H1 (cell line): Measurements from ENCODE around the gene SPAG8. TPM values are rescaled to one million over a fixed set of nuclear protein-coding genes. Genes with fewer than 3 reads are reported as not detected.

ENCODE experiments used
- CTCF ChIA-PET: fragments of 300-600 bp; sonication (Branson Sonifier 250); formaldehyde crosslinking; loops from one replicate; lab custom pipeline; 2021; ENCODE audit not compliant: partially characterized antibody; lab: Charles Lee
- POLR2A ChIA-PET: fragments of 300-600 bp; sonication (Branson Sonifier 250); formaldehyde crosslinking; loops from one replicate; lab custom pipeline; 2021; ENCODE audit warnings: inconsistent platforms; ENCODE audit not compliant: partially characterized antibody; lab: Charles Lee
- DNase-seq, 2 experiments: peaks; one replicate each; pipeline versions ENCODE4 v3.0.0 to v3.0.0-alpha.2; 2010 to 2022; ENCODE audit warnings: low spot score in 2 of 2, low read depth in 1 of 2, mixed read lengths in 1 of 2
- FAIRE-seq: peaks from 2 replicates; lab custom pipeline; 2011; peaks lifted over from hg19 to GRCh38; lab: Jason Lieb, UNC
- H2AFZ ChIP-seq: 2 replicates; pipeline ENCODE4 v1.8.1; 2012; ENCODE audit warnings: low read length, inconsistent platforms
- H2AK5ac ChIP-seq: 2 replicates; pipeline ENCODE4 v1.6.1; 2013; ENCODE audit warnings: low read depth, low read length
- H2BK120ac ChIP-seq: replicated peaks from 2 replicates; pipeline ENCODE3; 2013; ENCODE audit warnings: low read depth, low read length, inconsistent platforms
- H2BK12ac ChIP-seq: 2 replicates; pipeline ENCODE4 v1.6.1; 2013; ENCODE audit warnings: low read depth, low read length
- H2BK15ac ChIP-seq: 2 replicates; pipeline ENCODE4 v1.6.1; 2013; ENCODE audit warnings: low read length
- H2BK20ac ChIP-seq: 2 replicates; pipeline ENCODE4 v1.6.1; 2013; ENCODE audit warnings: low read length
- H2BK5ac ChIP-seq: 2 replicates; pipeline ENCODE4 v1.6.1; 2013; ENCODE audit warnings: low read depth, low read length
- H3K14ac ChIP-seq: 2 replicates; pipeline ENCODE4 v1.6.1; 2013; ENCODE audit warnings: inconsistent platforms; ENCODE audit not compliant: insufficient read length
- H3K18ac ChIP-seq: 2 replicates; pipeline ENCODE4 v1.6.1; 2013; ENCODE audit warnings: low read length; ENCODE audit errors: extremely low read depth
- H3K23ac ChIP-seq: 2 replicates; pipeline ENCODE4 v1.6.1; 2013; ENCODE audit warnings: inconsistent platforms; ENCODE audit not compliant: insufficient read length
- H3K23me2 ChIP-seq: 2 replicates; pipeline ENCODE4 v1.6.1; 2013; ENCODE audit warnings: low read depth, low read length
- H3K27ac ChIP-seq: 2 replicates; pipeline ENCODE4 v1.6.1; 2011; ENCODE audit warnings: low read depth, low read length, inconsistent platforms
- H3K27me3 ChIP-seq, 4 experiments: replicated peaks in 1 of 4; 1 replicate in 1 of 4; 2 replicates in 3 of 4; pipeline versions ENCODE4 v1.6.1 to v1.8.1; 2011 to 2013; ENCODE audit warnings: low read length in 3 of 4, mild to moderate bottlenecking in 3 of 4, inconsistent platforms in 2 of 4, mixed read lengths in 2 of 4, moderate library complexity in 1 of 4; ENCODE audit not compliant: control insufficient read depth in 3 of 4, insufficient read depth in 3 of 4; ENCODE audit errors: extremely low read depth in 1 of 4
- H3K36me3 ChIP-seq, 4 experiments: 2 replicates each; pipeline versions ENCODE4 v1.6.1 to v1.8.1; 2011 to 2013; ENCODE audit warnings: mild to moderate bottlenecking in 4 of 4, low read length in 3 of 4, moderate library complexity in 2 of 4, control low read depth in 1 of 4, inconsistent platforms in 1 of 4; ENCODE audit not compliant: insufficient read depth in 4 of 4, control insufficient read depth in 2 of 4
- H3K4ac ChIP-seq: replicated peaks from 2 replicates; pipeline ENCODE3; 2013; ENCODE audit warnings: low read length, low read depth, mixed read lengths, inconsistent platforms; ENCODE audit not compliant: insufficient read length
- H3K4me1 ChIP-seq, 4 experiments: replicated peaks in 1 of 4; 1 replicate in 1 of 4; 2 replicates in 3 of 4; pipeline versions ENCODE4 v1.6.1 to v1.8.1; 2011 to 2013; ENCODE audit warnings: low read length in 3 of 4, inconsistent platforms in 2 of 4, mixed read lengths in 1 of 4; ENCODE audit not compliant: insufficient read depth in 4 of 4, control insufficient read depth in 3 of 4
- H3K4me2 ChIP-seq, 2 experiments: 2 replicates each; pipeline versions ENCODE4 v1.6.1 to v1.8.1; 2011 to 2013; ENCODE audit warnings: low read depth in 2 of 2, low read length in 2 of 2, control low read depth in 1 of 2, inconsistent platforms in 1 of 2, mild to moderate bottlenecking in 1 of 2; ENCODE audit not compliant: insufficient read depth in 1 of 2
- H3K4me3 ChIP-seq, 4 experiments: fragments of 200-600, 300-600 bp in 1 of 4; sonication (generic), shearing (Covaris generic), sonication (Bioruptor Twin) in 1 of 4; 2 replicates each; pipeline versions ENCODE4 v1.5.1 to v1.8.1; 2011 to 2016; ENCODE audit warnings: low read length in 4 of 4, low read depth in 3 of 4, control low read depth in 2 of 4, inconsistent platforms in 2 of 4, mild to moderate bottlenecking in 2 of 4, mixed read lengths in 1 of 4, moderate library complexity in 1 of 4; ENCODE audit not compliant: insufficient read depth in 2 of 4; ENCODE audit errors: extremely low read depth in 1 of 4
- H3K56ac ChIP-seq: replicated peaks from 2 replicates; pipeline ENCODE3; 2013; ENCODE audit warnings: low read depth, mild to moderate bottlenecking, mixed read lengths, low read length, inconsistent platforms; ENCODE audit not compliant: insufficient read length
- H3K79me1 ChIP-seq: 2 replicates; pipeline ENCODE4 v1.6.1; 2013; ENCODE audit warnings: low read depth, low read length, control low read depth
- H3K79me2 ChIP-seq, 2 experiments: 2 replicates each; pipeline versions ENCODE4 v1.6.1 to v1.8.1; 2012 to 2013; ENCODE audit warnings: low read length in 2 of 2, mild to moderate bottlenecking in 2 of 2, inconsistent platforms in 1 of 2; ENCODE audit not compliant: insufficient read depth in 2 of 2, control insufficient read depth in 1 of 2
- H3K9ac ChIP-seq, 4 experiments: replicated peaks in 1 of 4; 1 replicate in 1 of 4; 2 replicates in 3 of 4; pipeline versions ENCODE4 v1.6.1 to v1.8.1; 2011 to 2013; ENCODE audit warnings: low read depth in 3 of 4, low read length in 3 of 4, control low read depth in 2 of 4, mild to moderate bottlenecking in 2 of 4, moderate library complexity in 2 of 4, inconsistent platforms in 1 of 4; ENCODE audit errors: extremely low read depth in 1 of 4
- H3K9me3 ChIP-seq, 2 experiments: 2 replicates each; pipeline versions ENCODE4 v1.6.1 to v1.8.1; 2012 to 2013; ENCODE audit warnings: mild to moderate bottlenecking in 2 of 2, moderate library complexity in 2 of 2, control low read depth in 1 of 2, inconsistent platforms in 1 of 2, low read depth in 1 of 2, low read length in 1 of 2, mixed read lengths in 1 of 2; ENCODE audit not compliant: insufficient read depth in 2 of 2
- H4K20me1 ChIP-seq, 2 experiments: replicated peaks in 1 of 2; 2 replicates each; pipeline versions ENCODE3 to v1.8.1; 2011 to 2013; ENCODE audit warnings: inconsistent platforms in 2 of 2, low read length in 2 of 2, mild to moderate bottlenecking in 1 of 2; ENCODE audit not compliant: insufficient read depth in 2 of 2, control insufficient read depth in 1 of 2
- H4K5ac ChIP-seq: 2 replicates; pipeline ENCODE4 v1.6.1; 2013; ENCODE audit warnings: low read length, low read depth, mixed read lengths, inconsistent platforms; ENCODE audit not compliant: insufficient read length
- H4K8ac ChIP-seq: 2 replicates; pipeline ENCODE4 v1.8.0; 2013; ENCODE audit warnings: mild to moderate bottlenecking, moderate library complexity, low read length, inconsistent platforms; ENCODE audit not compliant: insufficient read depth; ENCODE audit errors: extremely low read depth
- H4K91ac ChIP-seq: replicated peaks from 2 replicates; pipeline ENCODE3; 2013; ENCODE audit warnings: low read length, mixed read lengths, inconsistent platforms; ENCODE audit not compliant: insufficient read length
- BACH1 ChIP-seq: IDR thresholded peaks from 2 replicates; pipeline ENCODE4 v1.6.1; 2012; ENCODE audit warnings: low read length, improper control_type of control experiment
- CTBP2 ChIP-seq: IDR thresholded peaks from 2 replicates; pipeline ENCODE4 v1.7.0; 2011; ENCODE audit warnings: borderline replicate concordance, mild to moderate bottlenecking, moderate library complexity, mixed read lengths, low read length; ENCODE audit not compliant: insufficient read depth, insufficient read length
- JUND ChIP-seq: IDR thresholded peaks from 2 replicates; pipeline ENCODE4 v1.6.1; 2011; ENCODE audit warnings: mild to moderate bottlenecking, improper control_type of control experiment, low read length
- PHF8 ChIP-seq: fragments of 200-600 bp; sonication (generic); conservative IDR thresholded peaks from 2 replicates; pipeline ENCODE4 v1.7.1; 2012; ENCODE audit warnings: low read depth, mild to moderate bottlenecking, inconsistent platforms, low read length, moderate library complexity
- POLR2AphosphoS5 ChIP-seq: IDR thresholded peaks from 2 replicates; pipeline ENCODE4 v1.6.1; 2011; ENCODE audit warnings: low read depth, low read length
- SP1 ChIP-seq: IDR thresholded peaks from 2 replicates; pipeline ENCODE4 v1.6.1; 2011; ENCODE audit warnings: low read depth, low read length
- SP2 ChIP-seq: IDR thresholded peaks from 2 replicates; pipeline ENCODE4 v1.6.1; 2012; ENCODE audit warnings: mild to moderate bottlenecking, low read length, inconsistent platforms
- SP4 ChIP-seq: IDR thresholded peaks from 2 replicates; pipeline ENCODE4 v1.6.1; 2012; ENCODE audit warnings: low read length, inconsistent platforms
- TAF1 ChIP-seq: IDR thresholded peaks from 2 replicates; pipeline ENCODE4 v1.6.1; 2011; ENCODE audit warnings: mild to moderate bottlenecking, low read depth, low read length
- WGBS, 2 experiments: shearing (Covaris generic) in 1 of 2; methylation state at CpG; one replicate each; pipeline versions ENCODE4 v1.1.6 to v1.1.7; 2013 to 2015; ENCODE audit warnings: low lambda C conversion rate in 2 of 2, mixed read lengths in 2 of 2, inconsistent platforms in 1 of 2, low coverage in 1 of 2, missing lambda C conversion rate in 1 of 2; ENCODE audit not compliant: insufficient replicate concordance in 2 of 2, insufficient coverage in 1 of 2, insufficient read length in 1 of 2; ENCODE audit errors: extremely low coverage in 1 of 2, missing lambda C conversion rate in 1 of 2; 5-methylcytosine and 5-hydroxymethylcytosine counted together
- polyA plus RNA-seq, 7 experiments: library from polyadenylated mRNA; depleted of rRNA in 3 of 7; stranded (reverse) in 5 of 7; unstranded in 2 of 7; fragments of >200 nt in 5 of 7; fragments of 200-250 nt in 2 of 7; gene quantifications; 1 replicate in 5 of 7; 2 replicates in 1 of 7; 4 replicates in 1 of 7; pipeline versions ENCODE4 v1.2.1 to v1.2.3, GENCODE V29; 2011 to 2013; ENCODE audit warnings: missing spikeins in 2 of 7, mixed read lengths in 2 of 7
- total RNA-seq: library from RNA; stranded (reverse); fragmentation: NEBNext Ultra II Directional; extraction: Animal tissue kit (Norgen Biotek cat#: 25700); gene quantifications from 2 replicates; pipeline ENCODE4 v1.2.1, GENCODE V29; 2021

The SPAG8 gene
- total and polyA plus RNA-seq, 2 of the 8 experiments (the other 6 are each of a cell fraction or from before 2014, with no cell fraction given) = 0.37 to 0.44 TPM

- H3K14ac ChIP-seq = no peak overlapping the region
- no peak overlapping the region for H4K8ac ChIP-seq
- H3K18ac ChIP-seq = no peak overlapping the region
- no peak overlapping the region for H2AFZ ChIP-seq
- no peak overlapping the region for H3K27ac ChIP-seq
- peaks cover 0 to 4% (median 0%) of the 10 kb centered on the region in 4 experiments; a peak in 2 of 8 replicates for H3K36me3 ChIP-seq
- H3K4me1 ChIP-seq = peaks cover 0 to 7% (median 4%) of the 10 kb centered on the region in 4 experiments; a peak in 6 of 7 replicates
- DNase-seq = no peak
- H4K5ac ChIP-seq = no peak overlapping the region
- 93% methylated on average over 7 of the region's 7 CpGs; no CpG with 5 or more reads in 1 of the 2 experiments for WGBS, 2 experiments
- H3K79me1 ChIP-seq = no peaks in the 10 kb centered on the region
- H3K4ac ChIP-seq = no peak overlapping the region
- ChIA-PET POLR2A (interaction anchor here (1.5 to 2.9 kb wide), 3 partner anchors 17 to 78 kb away, joined by 3 to 7 read pairs (median 5); partner anchors contain the start of genes CREB3 and TLN1), CTCF (interaction anchor here (0.9 to 6.2 kb wide), 5 partner anchors 17 to 99 kb away, joined by 3 to 115 read pairs (median 7); partner anchors contain the start of genes FAM221B, SPAAR and TMEM8B)
- no peak for FAIRE-seq
- peaks cover 0 to 3% (median 2%) of the 10 kb centered on the region in 4 experiments; a peak in 1 of 7 replicates for H3K27me3 ChIP-seq
- no peak overlapping the region for H2BK5ac ChIP-seq
- peaks cover 0 to 2% of the 10 kb centered on the region in 2 experiments for H4K20me1 ChIP-seq
- H3K23ac ChIP-seq = no peak overlapping the region
- no peak overlapping the region for H2BK15ac ChIP-seq
- H2BK20ac ChIP-seq = no peak overlapping the region
- no peaks in the 10 kb centered on the region for H3K79me2 ChIP-seq
- H3K4me2 ChIP-seq = no peak overlapping the region
- H2BK120ac ChIP-seq = no peak overlapping the region
- H2BK12ac ChIP-seq = no peak overlapping the region
- H3K9ac ChIP-seq = no peak overlapping the region
- H2AK5ac ChIP-seq = no peak overlapping the region
- H3K9me3 ChIP-seq = no peaks in the 10 kb centered on the region
- no peak for TF ChIP-seq JUND
- TF ChIP-seq BACH1 = no peak
- no peak for TF ChIP-seq PHF8
- TF ChIP-seq SP1 = no peak
- TF ChIP-seq SP2 = no peak
- no peak for TF ChIP-seq TAF1
- TF ChIP-seq SP4 = no peak
- no peak for TF ChIP-seq CTBP2
- no peak for TF ChIP-seq POLR2AphosphoS5
- H3K56ac ChIP-seq = no peak overlapping the region
- peaks cover 4% of the 10 kb centered on the region for H3K23me2 ChIP-seq
- H4K91ac ChIP-seq = no peak overlapping the region
- H3K4me3 ChIP-seq = no peak overlapping the region
Observed at GRCh38 chr9:35810122-35810521, 1.9 kb downstream of the SPAG8 start.
